Adrenal gland (tissue), 12 donors: ENCODE measurements around the gene ZBTB32. TPM values are rescaled to one million over a fixed set of nuclear protein-coding genes. Genes with fewer than 3 reads are reported as not detected.

Source experiments
- DNase-seq, 7 donors: peaks; one replicate each; pipeline ENCODE4 v3.0.0-alpha.2; 2019 to 2020
- H3K27ac ChIP-seq, 5 donors: fragments of 200-600 bp; sonication (generic) in 4 of 5; 1 replicate in 3 of 5; 2 replicates in 2 of 5; pipeline versions ENCODE4 v1.5.1 to v1.8.0; 2016 to 2020; ENCODE audit warnings: mild to moderate bottlenecking in 1 of 5
- H3K27me3 ChIP-seq: fragments of 200-600 bp; 2 replicates; pipeline ENCODE4 v1.8.0; 2021
- H3K36me3 ChIP-seq, 2 donors: fragments of 200-600 bp; replicated peaks in 1 of 2; 1 replicate in 1 of 2; 2 replicates in 1 of 2; pipeline versions ENCODE4 v1.5.1 to v1.8.0; 2018 to 2022
- H3K4me1 ChIP-seq, 2 donors: fragments of 200-600 bp; replicated peaks in 1 of 2; 1 replicate in 1 of 2; 2 replicates in 1 of 2; pipeline versions ENCODE4 v1.5.1 to v1.8.0; 2018 to 2021
- H3K4me3 ChIP-seq, 4 donors: fragments of 200-600 bp; sonication (generic) in 3 of 4; one replicate each; pipeline ENCODE4 v1.5.1; 2016 to 2018
- H3K9me3 ChIP-seq, 3 donors: fragments of 200-600 bp; sonication (generic) in 1 of 3; replicated peaks in 1 of 3; 1 replicate in 2 of 3; 2 replicates in 1 of 3; pipeline versions ENCODE4 v1.5.1 to v1.8.0; 2016 to 2021
- CTCF ChIP-seq, 6 experiments: fragments of 450-650 bp in 4 of 6; fragments of 200-600 bp in 2 of 6; sonication (generic) in 1 of 6; IDR thresholded peaks; 1 replicate in 5 of 6; 2 replicates in 1 of 6; pipeline versions ENCODE4 v1.5.1 to v1.8.0; 2016 to 2021; ENCODE audit warnings: antibody characterized with exemption in 6 of 6, mild to moderate bottlenecking in 2 of 6, moderate library complexity in 1 of 6
- POLR2A ChIP-seq, 2 donors: fragments of 450-650 bp; IDR thresholded peaks; one replicate each; pipeline ENCODE4 v1.6.1; 2017; ENCODE audit warnings: antibody characterized with exemption in 2 of 2, mild to moderate bottlenecking in 2 of 2, moderate library complexity in 1 of 2
- WGBS, 4 donors: extraction: QIAGEN DNeasy Blood & Tissue Kit in 2 of 4; methylation state at CpG; one replicate each; pipeline versions ENCODE4 v1.1.5 to v1.1.7; 2013 to 2017; 5-methylcytosine and 5-hydroxymethylcytosine counted together
- intact Hi-C, 2 donors: fragments of 100-400 bp; cut with DNase I; formaldehyde crosslinking; loops; one replicate each; pipeline versions ENCODE4 v1.14.1 to v1.15.0; 2022 to 2023
- polyA plus RNA-seq, 3 donors: library from polyadenylated mRNA; stranded (reverse); fragments of 200-250 nt in 2 of 3; fragments of 350-450 nt in 1 of 3; fragmentation: Illumina TruSeq in 1 of 3; extraction: RNeasy Lipid Tissue Mini Kit (QIAGEN cat#74804) in 1 of 3; gene quantifications; one replicate each; pipeline ENCODE4 v1.2.3, GENCODE V29; 2013 to 2014
- total RNA-seq, 9 donors: library from RNA; depleted of rRNA in 4 of 9; stranded (reverse); fragments of >200 nt in 4 of 9; fragments of 120-200 nt in 1 of 9; fragmentation: NEBNext Ultra II Directional in 1 of 9; extraction: Animal tissue kit (Norgen Biotek cat#: 25700) in 1 of 9; gene quantifications; one replicate each; pipeline versions ENCODE4 v1.1.0 to v1.2.4, GENCODE V29; 2013 to 2023
- donor health status: healthy with polysubstance abuse.
- donor health status: Bipolar disorder and iron deficiency.
- donor health status: DM: yes; HTN: yes; CAD: no.
- donor health status: DM: no; HTN: no; CAD: no.
- donor health status: DM: no; HTN: no; CAD: no.
- donor health status: DM: yes; HTN: yes; CAD: no.

ZBTB32 gene
- total and polyA plus RNA-seq, 12 donors, result 0.27 to 0.40 (median 0.38) TPM; not detected in 9

DNA sequence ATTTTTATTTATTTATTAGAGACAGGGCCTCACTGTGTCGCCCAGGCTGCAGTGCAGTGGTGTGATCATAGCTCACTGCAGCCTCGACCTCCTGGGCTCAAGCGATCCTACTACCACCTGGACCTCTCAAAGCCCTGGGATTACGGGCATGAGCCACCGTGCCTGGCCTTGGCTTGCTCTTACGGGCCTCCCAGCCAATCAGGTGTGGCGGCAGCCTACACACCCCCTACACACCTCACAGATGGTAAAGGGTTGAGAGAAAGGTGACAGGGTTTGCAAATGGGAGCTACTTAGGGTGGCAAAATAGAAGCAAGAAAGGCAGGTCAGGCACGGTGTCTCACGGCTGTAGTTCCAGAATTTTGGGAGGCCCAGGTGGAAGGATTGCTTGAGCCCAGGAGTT lies 1.0 kb upstream of the ZBTB32 start:
- no peak overlapping the region for H3K4me3 ChIP-seq
- DNase-seq, result no peak
- no peaks in the 10 kb centered on the region for H3K9me3 ChIP-seq
- H3K27ac ChIP-seq, result no peak overlapping the region
- no peak for TF ChIP-seq CTCF (IDR thresholded peaks at IDR 0.05)
- WGBS, 4 donors, result 41 to 52% (median 49%) methylated on average over 9 of the region's 9 CpGs
- no peaks in the 10 kb centered on the region for H3K27me3 ChIP-seq
- H3K36me3 ChIP-seq, result no peaks in the 10 kb centered on the region
- intact Hi-C loops, result loop anchor here in 1 of 2 donors (10.0 kb wide), 1 partner anchor 111 kb away; the partner anchor contains the start of gene PRODH2
- peaks cover 0 to 9% of the 10 kb centered on the region in 2 donors for H3K4me1 ChIP-seq

DNA sequence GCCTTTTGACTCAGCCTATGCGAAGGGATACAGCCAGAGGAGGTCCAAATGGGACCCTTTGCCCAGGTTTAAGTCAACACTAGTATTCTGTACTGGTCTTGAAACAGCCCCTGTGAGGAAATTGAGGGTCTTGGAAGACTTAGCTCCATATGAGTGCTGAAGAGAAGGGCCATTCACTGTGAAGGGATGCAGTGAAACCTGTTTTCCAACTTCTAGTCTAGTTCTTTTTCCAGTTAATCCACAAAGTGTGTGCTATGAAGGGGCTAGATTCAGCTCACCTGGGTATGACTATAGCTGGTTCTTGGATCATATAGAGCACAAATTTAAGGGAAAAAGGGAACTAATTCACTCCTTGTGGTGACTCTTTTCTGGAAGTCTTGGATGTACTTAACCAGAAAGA lies 4.0 kb downstream of the ZBTB32 start:
- H3K4me1 ChIP-seq, result no peaks in the 10 kb centered on the region
- intact Hi-C loops, result loop anchor here in 1 of 2 donors (10.0 kb wide), 1 partner anchor 106 kb away; the partner anchor contains the start of gene PRODH2
- H3K9me3 ChIP-seq, result no peaks in the 10 kb centered on the region
- no peaks in the 10 kb centered on the region for H3K27me3 ChIP-seq
- TF ChIP-seq CTCF (IDR thresholded peaks at IDR 0.05), result no peak
- TF ChIP-seq POLR2A (IDR thresholded peaks at IDR 0.05), result no peak
- WGBS, 4 donors, result 63 to 100% (median 83%) methylated on average over 1 of the region's 1 CpG
- no peak overlapping the region for H3K27ac ChIP-seq
- no peak for DNase-seq
- H3K4me3 ChIP-seq, result no peak overlapping the region
- no peaks in the 10 kb centered on the region for H3K36me3 ChIP-seq

GRCh38 chr19:35710784-35711723 lies 6.7 kb downstream of the ZBTB32 start:
- TF ChIP-seq POLR2A (IDR thresholded peaks at IDR 0.05) (no peak), CTCF (IDR thresholded peaks at IDR 0.05) (no peak)
- H3K27ac ChIP-seq, result no peak overlapping the region
- H3K27me3 ChIP-seq, result no peaks in the 10 kb centered on the region
- intact Hi-C loops, result loop anchor here in 1 of 2 donors (10.0 kb wide), 1 partner anchor 166 kb away; the partner anchor contains the start of gene TMEM147
- H3K36me3 ChIP-seq, result no peaks in the 10 kb centered on the region
- 54 to 63% (median 56%) methylated on average over 12 to 13 of the region's 13 CpGs for WGBS, 4 donors
- H3K4me3 ChIP-seq, result no peak overlapping the region
- no peak for DNase-seq
- H3K9me3 ChIP-seq, result no peaks in the 10 kb centered on the region
- peaks cover 4 to 6% of the 10 kb centered on the region in 2 donors for H3K4me1 ChIP-seq
